OCI-LY7 (cell line): ENCODE data around the gene DIAPH3.
"Not testable (repeated sequence)": the region's sequence is repeated elsewhere in the genome, so short reads cannot be mapped to it uniquely, and the experiment has no call there.

Experiments used
- EZH2phosphoT487 ChIP-seq: fragments of 200-600 bp; sonication (generic); IDR thresholded peaks from 2 replicates; pipeline ENCODE4 v1.6.1; 2018; ENCODE audit warnings: low read depth, borderline replicate concordance, mild to moderate bottlenecking, mixed run types, antibody characterized with exemption, low read length, moderate library complexity, mixed read lengths
- TF ChIP-seq, protein P1 (sequence below): fragments of 200-600 bp; sonication (generic); conservative IDR thresholded peaks from 2 replicates; pipeline ENCODE4 v1.5.1; 2014; ENCODE audit warnings: mild to moderate bottlenecking, antibody characterized with exemption, low read length, moderate library complexity, mixed read lengths

DNA sequence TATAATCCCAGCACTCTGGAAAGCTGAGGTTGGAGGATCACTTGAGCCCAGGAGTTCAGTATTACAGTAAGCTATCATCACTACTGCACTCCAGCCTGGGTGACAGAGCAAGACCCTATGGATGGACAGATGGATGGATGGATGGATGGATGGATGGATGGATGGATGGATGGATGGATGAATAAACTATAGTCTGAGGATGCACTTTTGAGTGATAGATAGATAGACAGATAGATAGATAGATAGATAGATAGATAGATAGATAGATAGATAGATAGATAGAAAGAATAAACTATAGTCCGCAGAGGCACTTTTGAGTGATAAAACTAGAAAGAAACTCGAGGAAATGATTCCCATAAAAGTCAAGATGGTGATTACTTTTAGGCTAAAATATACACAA is 79.9 kb downstream of the DIAPH3 start:
- TF ChIP-seq, protein P1, sequence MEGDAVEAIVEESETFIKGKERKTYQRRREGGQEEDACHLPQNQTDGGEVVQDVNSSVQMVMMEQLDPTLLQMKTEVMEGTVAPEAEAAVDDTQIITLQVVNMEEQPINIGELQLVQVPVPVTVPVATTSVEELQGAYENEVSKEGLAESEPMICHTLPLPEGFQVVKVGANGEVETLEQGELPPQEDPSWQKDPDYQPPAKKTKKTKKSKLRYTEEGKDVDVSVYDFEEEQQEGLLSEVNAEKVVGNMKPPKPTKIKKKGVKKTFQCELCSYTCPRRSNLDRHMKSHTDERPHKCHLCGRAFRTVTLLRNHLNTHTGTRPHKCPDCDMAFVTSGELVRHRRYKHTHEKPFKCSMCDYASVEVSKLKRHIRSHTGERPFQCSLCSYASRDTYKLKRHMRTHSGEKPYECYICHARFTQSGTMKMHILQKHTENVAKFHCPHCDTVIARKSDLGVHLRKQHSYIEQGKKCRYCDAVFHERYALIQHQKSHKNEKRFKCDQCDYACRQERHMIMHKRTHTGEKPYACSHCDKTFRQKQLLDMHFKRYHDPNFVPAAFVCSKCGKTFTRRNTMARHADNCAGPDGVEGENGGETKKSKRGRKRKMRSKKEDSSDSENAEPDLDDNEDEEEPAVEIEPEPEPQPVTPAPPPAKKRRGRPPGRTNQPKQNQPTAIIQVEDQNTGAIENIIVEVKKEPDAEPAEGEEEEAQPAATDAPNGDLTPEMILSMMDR: not testable (repeated sequence)
- TF ChIP-seq EZH2phosphoT487: not testable (repeated sequence)
